ENCODE measurements around the gene IL5RA.

Gene IL5RA

DNA sequence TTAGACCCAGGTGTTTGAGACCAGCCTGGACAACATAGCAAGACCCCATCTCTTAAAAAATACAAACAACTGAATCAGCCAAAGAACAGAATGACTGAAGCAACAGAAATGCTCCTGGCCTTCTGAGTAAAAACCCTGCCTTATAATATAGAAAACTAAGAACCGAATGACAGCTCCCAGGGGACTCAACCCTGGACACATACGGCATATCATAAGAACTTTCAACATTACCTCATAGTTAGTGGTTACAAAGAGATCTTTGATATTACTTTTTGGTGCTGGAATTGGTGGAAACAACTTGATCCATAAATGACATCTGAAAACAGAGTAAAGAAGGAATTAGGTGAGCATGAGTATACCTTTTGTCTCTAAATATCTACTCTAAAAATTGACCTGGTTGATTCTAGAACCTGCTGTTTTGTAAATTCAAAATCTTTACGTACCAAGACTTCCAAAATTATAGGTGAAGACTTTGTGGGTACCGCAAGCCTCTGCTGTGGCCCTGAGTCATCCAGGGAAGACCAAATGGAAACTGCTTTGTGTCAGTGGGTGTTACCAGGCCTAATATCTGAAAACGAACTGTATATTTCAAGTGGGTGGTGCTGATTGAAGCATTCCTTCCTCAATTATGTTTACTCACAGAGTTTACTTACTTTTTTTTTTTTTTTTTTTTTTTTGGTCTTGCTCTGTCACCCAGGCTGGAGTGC is 35.5 kb downstream of the IL5RA start:
- no peak for DNase-seq (ENCODE audit: low read depth in 1 of 2, low spot score in 1 of 2)
- Histone ChIP-seq H3K27ac (replicated peaks) (no peak overlapping the region), H3K27me3 (ENCODE audit: insufficient read depth, poor library complexity, severe bottlenecking) (no peaks in the 10 kb centered on the region), H3K4me3 (replicated peaks; ENCODE audit: insufficient read depth, low read length) (no peak overlapping the region)
- no peak for TF ChIP-seq SPI1 (IDR thresholded peaks at IDR 0.05; ENCODE audit: borderline replicate concordance, low read depth)
- no peak for TF ChIP-seq GABPA (IDR thresholded peaks at IDR 0.05; ENCODE audit: low read depth)
- TF ChIP-seq REST (IDR thresholded peaks at IDR 0.05; ENCODE audit: insufficient replicate concordance, low read depth) = no peak
- no peak for TF ChIP-seq POLR2AphosphoS5 (IDR thresholded peaks at IDR 0.05; ENCODE audit: low read depth)
- TF ChIP-seq, protein P1, sequence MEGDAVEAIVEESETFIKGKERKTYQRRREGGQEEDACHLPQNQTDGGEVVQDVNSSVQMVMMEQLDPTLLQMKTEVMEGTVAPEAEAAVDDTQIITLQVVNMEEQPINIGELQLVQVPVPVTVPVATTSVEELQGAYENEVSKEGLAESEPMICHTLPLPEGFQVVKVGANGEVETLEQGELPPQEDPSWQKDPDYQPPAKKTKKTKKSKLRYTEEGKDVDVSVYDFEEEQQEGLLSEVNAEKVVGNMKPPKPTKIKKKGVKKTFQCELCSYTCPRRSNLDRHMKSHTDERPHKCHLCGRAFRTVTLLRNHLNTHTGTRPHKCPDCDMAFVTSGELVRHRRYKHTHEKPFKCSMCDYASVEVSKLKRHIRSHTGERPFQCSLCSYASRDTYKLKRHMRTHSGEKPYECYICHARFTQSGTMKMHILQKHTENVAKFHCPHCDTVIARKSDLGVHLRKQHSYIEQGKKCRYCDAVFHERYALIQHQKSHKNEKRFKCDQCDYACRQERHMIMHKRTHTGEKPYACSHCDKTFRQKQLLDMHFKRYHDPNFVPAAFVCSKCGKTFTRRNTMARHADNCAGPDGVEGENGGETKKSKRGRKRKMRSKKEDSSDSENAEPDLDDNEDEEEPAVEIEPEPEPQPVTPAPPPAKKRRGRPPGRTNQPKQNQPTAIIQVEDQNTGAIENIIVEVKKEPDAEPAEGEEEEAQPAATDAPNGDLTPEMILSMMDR (IDR thresholded peaks at IDR 0.05; ENCODE audit: insufficient read depth, low read length) = no peak

- no peak for DNase-seq (ENCODE audit: low read depth in 1 of 2, low spot score in 1 of 2)
- no peaks in the 10 kb centered on the region for H3K27me3 ChIP-seq (ENCODE audit: insufficient read depth, poor library complexity, severe bottlenecking)
- H3K27ac ChIP-seq (replicated peaks) = no peak overlapping the region
- H3K4me3 ChIP-seq (replicated peaks; ENCODE audit: insufficient read depth, low read length) = no peak overlapping the region
- TF ChIP-seq SPI1 (IDR thresholded peaks at IDR 0.05; ENCODE audit: borderline replicate concordance, low read depth) = no peak
- TF ChIP-seq POLR2AphosphoS5 (IDR thresholded peaks at IDR 0.05; ENCODE audit: low read depth) = no peak
- TF ChIP-seq GABPA (IDR thresholded peaks at IDR 0.05; ENCODE audit: low read depth) = no peak
- TF ChIP-seq, protein P1 (IDR thresholded peaks at IDR 0.05; ENCODE audit: insufficient read depth, low read length) = no peak
- TF ChIP-seq REST (IDR thresholded peaks at IDR 0.05; ENCODE audit: insufficient replicate concordance, low read depth) = no peak
Measured at GRCh38 chr3:3071136-3071535, 39.0 kb downstream of the IL5RA start.

- TF ChIP-seq POLR2AphosphoS5 (IDR thresholded peaks at IDR 0.05; ENCODE audit: low read depth) (no peak), SPI1 (IDR thresholded peaks at IDR 0.05; ENCODE audit: borderline replicate concordance, low read depth) (no peak), REST (IDR thresholded peaks at IDR 0.05; ENCODE audit: insufficient replicate concordance, low read depth) (no peak), GABPA (IDR thresholded peaks at IDR 0.05; ENCODE audit: low read depth) (no peak)
- TF ChIP-seq, protein P1 (IDR thresholded peaks at IDR 0.05; ENCODE audit: insufficient read depth, low read length) = no peak
- Histone ChIP-seq H3K27me3 (ENCODE audit: insufficient read depth, poor library complexity, severe bottlenecking) (no peaks in the 10 kb centered on the region), H3K4me3 (replicated peaks; ENCODE audit: insufficient read depth, low read length) (no peak overlapping the region), H3K27ac (replicated peaks) (no peak overlapping the region)
- DNase-seq (ENCODE audit: low read depth in 1 of 2, low spot score in 1 of 2) = no peak
Measured at GRCh38 chr3:3069723-3070122, 40.5 kb downstream of the IL5RA start.

Measured in HL-60 (cell line).